Measurements from ENCODE around the gene MYRFL. TPM values are rescaled to one million over a fixed set of nuclear protein-coding genes. Genes with fewer than 3 reads are reported as not detected.

Gene MYRFL
- polyA plus RNA-seq, 1 donor from 2014 or later = not detected

GRCh38 chr12:70006619-70006973 is 181.6 kb downstream of the MYRFL start:
- Histone ChIP-seq H3K9ac (ENCODE audit: low read length) (no peak overlapping the region), H3K9me2 (ENCODE audit: insufficient read depth, low read length) (no peaks in the 10 kb centered on the region), H3K4me2 (ENCODE audit: low read length) (no peak overlapping the region), H3K9me3 (ENCODE audit: low read length) (no peaks in the 10 kb centered on the region), H3K27ac (ENCODE audit: low read length) (no peak overlapping the region), H4K20me1 (ENCODE audit: insufficient read depth) (no peaks in the 10 kb centered on the region), H3K36me3 (ENCODE audit: insufficient read depth, low read length) (no peaks in the 10 kb centered on the region), H3F3A (ENCODE audit: insufficient read depth, low read length, poor library complexity, severe bottlenecking) (no peaks in the 10 kb centered on the region), H3K4me3 (ENCODE audit: low read length) (no peak overlapping the region), H3K79me2 (replicated peaks; ENCODE audit: insufficient read depth, low read length) (no peaks in the 10 kb centered on the region), H2AFZ (ENCODE audit: low read depth, low read length) (no peak overlapping the region), H3K27me3 (ENCODE audit: insufficient read depth, low read depth, low read length) (no peaks in the 10 kb centered on the region)
- TF ChIP-seq RAD21 (conservative IDR thresholded peaks at IDR 0.05) (no peak), SMC3 (conservative IDR thresholded peaks at IDR 0.05; ENCODE audit: poor library complexity) (no peak), EP300 (conservative IDR thresholded peaks at IDR 0.05; ENCODE audit: poor library complexity, severe bottlenecking) (no peak), EZH2 (IDR thresholded peaks at IDR 0.05; ENCODE audit: borderline replicate concordance, insufficient read depth, low read length, poor library complexity, severe bottlenecking) (no peak)
- TF ChIP-seq, protein P1, sequence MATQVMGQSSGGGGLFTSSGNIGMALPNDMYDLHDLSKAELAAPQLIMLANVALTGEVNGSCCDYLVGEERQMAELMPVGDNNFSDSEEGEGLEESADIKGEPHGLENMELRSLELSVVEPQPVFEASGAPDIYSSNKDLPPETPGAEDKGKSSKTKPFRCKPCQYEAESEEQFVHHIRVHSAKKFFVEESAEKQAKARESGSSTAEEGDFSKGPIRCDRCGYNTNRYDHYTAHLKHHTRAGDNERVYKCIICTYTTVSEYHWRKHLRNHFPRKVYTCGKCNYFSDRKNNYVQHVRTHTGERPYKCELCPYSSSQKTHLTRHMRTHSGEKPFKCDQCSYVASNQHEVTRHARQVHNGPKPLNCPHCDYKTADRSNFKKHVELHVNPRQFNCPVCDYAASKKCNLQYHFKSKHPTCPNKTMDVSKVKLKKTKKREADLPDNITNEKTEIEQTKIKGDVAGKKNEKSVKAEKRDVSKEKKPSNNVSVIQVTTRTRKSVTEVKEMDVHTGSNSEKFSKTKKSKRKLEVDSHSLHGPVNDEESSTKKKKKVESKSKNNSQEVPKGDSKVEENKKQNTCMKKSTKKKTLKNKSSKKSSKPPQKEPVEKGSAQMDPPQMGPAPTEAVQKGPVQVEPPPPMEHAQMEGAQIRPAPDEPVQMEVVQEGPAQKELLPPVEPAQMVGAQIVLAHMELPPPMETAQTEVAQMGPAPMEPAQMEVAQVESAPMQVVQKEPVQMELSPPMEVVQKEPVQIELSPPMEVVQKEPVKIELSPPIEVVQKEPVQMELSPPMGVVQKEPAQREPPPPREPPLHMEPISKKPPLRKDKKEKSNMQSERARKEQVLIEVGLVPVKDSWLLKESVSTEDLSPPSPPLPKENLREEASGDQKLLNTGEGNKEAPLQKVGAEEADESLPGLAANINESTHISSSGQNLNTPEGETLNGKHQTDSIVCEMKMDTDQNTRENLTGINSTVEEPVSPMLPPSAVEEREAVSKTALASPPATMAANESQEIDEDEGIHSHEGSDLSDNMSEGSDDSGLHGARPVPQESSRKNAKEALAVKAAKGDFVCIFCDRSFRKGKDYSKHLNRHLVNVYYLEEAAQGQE (IDR thresholded peaks at IDR 0.05; ENCODE audit: borderline replicate concordance) = no peak

DNA sequence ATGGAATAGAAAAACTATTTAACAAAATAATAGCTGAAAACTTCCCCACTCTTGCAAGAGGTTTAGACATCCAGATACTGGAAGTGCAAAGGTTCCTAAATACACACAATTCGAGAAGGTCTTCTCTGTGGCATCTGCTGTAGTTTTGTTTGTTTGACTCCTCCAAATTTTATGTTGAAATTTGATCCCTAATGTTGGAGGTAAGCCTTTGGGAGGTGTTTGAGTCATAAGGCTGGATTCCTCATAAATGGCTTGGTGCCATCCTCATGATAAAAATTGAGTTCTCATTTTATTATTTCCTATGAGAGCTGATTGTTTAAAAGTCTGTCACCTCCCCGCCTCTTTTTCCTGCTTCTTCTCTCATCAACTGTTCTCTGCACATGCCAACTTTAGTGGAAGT is 182.7 kb downstream of the MYRFL start:
- TF ChIP-seq TAF1 (IDR thresholded peaks at IDR 0.05; ENCODE audit: low read depth) (no peak), RAD21 (conservative IDR thresholded peaks at IDR 0.05) (no peak), MXI1 (conservative IDR thresholded peaks at IDR 0.05; ENCODE audit: poor library complexity, severe bottlenecking) (no peak), POLR2AphosphoS5 (IDR thresholded peaks at IDR 0.05) (no peak), EP300 (conservative IDR thresholded peaks at IDR 0.05; ENCODE audit: poor library complexity, severe bottlenecking) (no peak), SMC3 (conservative IDR thresholded peaks at IDR 0.05; ENCODE audit: poor library complexity) (no peak), EZH2 (IDR thresholded peaks at IDR 0.05; ENCODE audit: borderline replicate concordance, insufficient read depth, low read length, poor library complexity, severe bottlenecking) (no peak)
- TF ChIP-seq, protein P2, sequence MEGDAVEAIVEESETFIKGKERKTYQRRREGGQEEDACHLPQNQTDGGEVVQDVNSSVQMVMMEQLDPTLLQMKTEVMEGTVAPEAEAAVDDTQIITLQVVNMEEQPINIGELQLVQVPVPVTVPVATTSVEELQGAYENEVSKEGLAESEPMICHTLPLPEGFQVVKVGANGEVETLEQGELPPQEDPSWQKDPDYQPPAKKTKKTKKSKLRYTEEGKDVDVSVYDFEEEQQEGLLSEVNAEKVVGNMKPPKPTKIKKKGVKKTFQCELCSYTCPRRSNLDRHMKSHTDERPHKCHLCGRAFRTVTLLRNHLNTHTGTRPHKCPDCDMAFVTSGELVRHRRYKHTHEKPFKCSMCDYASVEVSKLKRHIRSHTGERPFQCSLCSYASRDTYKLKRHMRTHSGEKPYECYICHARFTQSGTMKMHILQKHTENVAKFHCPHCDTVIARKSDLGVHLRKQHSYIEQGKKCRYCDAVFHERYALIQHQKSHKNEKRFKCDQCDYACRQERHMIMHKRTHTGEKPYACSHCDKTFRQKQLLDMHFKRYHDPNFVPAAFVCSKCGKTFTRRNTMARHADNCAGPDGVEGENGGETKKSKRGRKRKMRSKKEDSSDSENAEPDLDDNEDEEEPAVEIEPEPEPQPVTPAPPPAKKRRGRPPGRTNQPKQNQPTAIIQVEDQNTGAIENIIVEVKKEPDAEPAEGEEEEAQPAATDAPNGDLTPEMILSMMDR (IDR thresholded peaks at IDR 0.05; ENCODE audit: poor library complexity, severe bottlenecking) = no peak
- TF ChIP-seq, protein P1 (IDR thresholded peaks at IDR 0.05; ENCODE audit: borderline replicate concordance) = no peak

More for the DNA sequence above, 182.7 kb downstream of the MYRFL start:
- Histone ChIP-seq H3K27ac (ENCODE audit: low read length) (no peak overlapping the region), H3K9me3 (ENCODE audit: low read length) (no peaks in the 10 kb centered on the region), H2AFZ (ENCODE audit: low read depth, low read length) (no peak overlapping the region), H3K9ac (ENCODE audit: low read length) (no peak overlapping the region), H3K9me2 (ENCODE audit: insufficient read depth, low read length) (no peaks in the 10 kb centered on the region), H3K79me2 (replicated peaks; ENCODE audit: insufficient read depth, low read length) (no peaks in the 10 kb centered on the region), H3K36me3 (ENCODE audit: insufficient read depth, low read length) (no peaks in the 10 kb centered on the region), H3K4me3 (ENCODE audit: low read length) (no peak overlapping the region), H3K27me3 (ENCODE audit: insufficient read depth, low read depth, low read length) (no peaks in the 10 kb centered on the region), H3K4me2 (ENCODE audit: low read length) (no peak overlapping the region), H4K20me1 (ENCODE audit: insufficient read depth) (no peaks in the 10 kb centered on the region), H3F3A (ENCODE audit: insufficient read depth, low read length, poor library complexity, severe bottlenecking) (no peaks in the 10 kb centered on the region)

Other genes with a start within 250 kb of the MYRFL start
- 414 and 458 TPM in 2 replicates for gene CCT2, start 239.8 kb upstream of the MYRFL start, polyA plus RNA-seq
- gene LRRC10, start 214.3 kb upstream of the MYRFL start, polyA plus RNA-seq = not detected in 2 replicates
- gene BEST3, start 125.9 kb upstream of the MYRFL start, polyA plus RNA-seq = 0.88 TPM in 1 of 2 replicates, not detected in the other
- 23.4 and 24.6 TPM in 2 replicates for gene RAB3IP, start 86.4 kb upstream of the MYRFL start, polyA plus RNA-seq